Neural crest cell (in vitro differentiated cells): ENCODE data around the gene ODAD4. TPM values are rescaled to one million over a fixed set of nuclear protein-coding genes. Genes with fewer than 3 reads are reported as not detected.

Experiments used
- DNase-seq: peaks from one replicate; pipeline ENCODE4 v3.0.0; 2021; ENCODE audit warnings: low read depth, mixed read lengths, low spot score
- H3K27ac Mint-ChIP-seq: one replicate; pipeline ENCODE4 v1.8.0; 2021; ENCODE audit warnings: mild to moderate bottlenecking, mixed read lengths; ENCODE audit not compliant: unreplicated experiment
- H3K27me3 Mint-ChIP-seq: 2 replicates; pipeline ENCODE4 v1.8.0; 2021; ENCODE audit warnings: low read depth, mild to moderate bottlenecking, mixed read lengths
- H3K36me3 Mint-ChIP-seq: 2 replicates; pipeline ENCODE4 v1.8.0; 2021; ENCODE audit warnings: low read depth, mild to moderate bottlenecking, mixed read lengths
- H3K4me1 Mint-ChIP-seq: 2 replicates; pipeline ENCODE4 v1.8.0; 2021; ENCODE audit warnings: mixed read lengths
- H3K4me3 Mint-ChIP-seq: one replicate; pipeline ENCODE4 v1.8.0; 2021; ENCODE audit warnings: mild to moderate bottlenecking, mixed read lengths
- H3K9me3 Mint-ChIP-seq: 2 replicates; pipeline ENCODE4 v1.8.0; 2021; ENCODE audit warnings: mixed read lengths
- long read RNA-seq: library from polyadenylated mRNA; unstranded; transcript quantifications from one replicate; pipeline ENCODE4 v2.0.0, GENCODE V29; 2020
- total RNA-seq: library from RNA; stranded (reverse); gene quantifications from 2 replicates; pipeline ENCODE4 v1.2.1, GENCODE V29; 2021
- TF ChIP-seq, protein P1 (sequence below): fragments of 200-600 bp; sonication (generic); conservative IDR thresholded peaks from 2 replicates; pipeline ENCODE4 v1.5.0; 2021; ENCODE audit warnings: antibody characterized with exemption, mild to moderate bottlenecking

Gene ODAD4, protein sequence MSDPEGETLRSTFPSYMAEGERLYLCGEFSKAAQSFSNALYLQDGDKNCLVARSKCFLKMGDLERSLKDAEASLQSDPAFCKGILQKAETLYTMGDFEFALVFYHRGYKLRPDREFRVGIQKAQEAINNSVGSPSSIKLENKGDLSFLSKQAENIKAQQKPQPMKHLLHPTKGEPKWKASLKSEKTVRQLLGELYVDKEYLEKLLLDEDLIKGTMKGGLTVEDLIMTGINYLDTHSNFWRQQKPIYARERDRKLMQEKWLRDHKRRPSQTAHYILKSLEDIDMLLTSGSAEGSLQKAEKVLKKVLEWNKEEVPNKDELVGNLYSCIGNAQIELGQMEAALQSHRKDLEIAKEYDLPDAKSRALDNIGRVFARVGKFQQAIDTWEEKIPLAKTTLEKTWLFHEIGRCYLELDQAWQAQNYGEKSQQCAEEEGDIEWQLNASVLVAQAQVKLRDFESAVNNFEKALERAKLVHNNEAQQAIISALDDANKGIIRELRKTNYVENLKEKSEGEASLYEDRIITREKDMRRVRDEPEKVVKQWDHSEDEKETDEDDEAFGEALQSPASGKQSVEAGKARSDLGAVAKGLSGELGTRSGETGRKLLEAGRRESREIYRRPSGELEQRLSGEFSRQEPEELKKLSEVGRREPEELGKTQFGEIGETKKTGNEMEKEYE
- 4.2 and 4.8 TPM in 2 replicates for total RNA-seq
- long read RNA-seq, transcript TTC25-201 (12 exons, 2,255 nt) = major isoform, 6 of 17 reads
- long read RNA-seq, partial matches to known transcripts = 2 of 17 reads
- long read RNA-seq, other reads (novel, unspliced or antisense) = 9 of 17 reads

DNA sequence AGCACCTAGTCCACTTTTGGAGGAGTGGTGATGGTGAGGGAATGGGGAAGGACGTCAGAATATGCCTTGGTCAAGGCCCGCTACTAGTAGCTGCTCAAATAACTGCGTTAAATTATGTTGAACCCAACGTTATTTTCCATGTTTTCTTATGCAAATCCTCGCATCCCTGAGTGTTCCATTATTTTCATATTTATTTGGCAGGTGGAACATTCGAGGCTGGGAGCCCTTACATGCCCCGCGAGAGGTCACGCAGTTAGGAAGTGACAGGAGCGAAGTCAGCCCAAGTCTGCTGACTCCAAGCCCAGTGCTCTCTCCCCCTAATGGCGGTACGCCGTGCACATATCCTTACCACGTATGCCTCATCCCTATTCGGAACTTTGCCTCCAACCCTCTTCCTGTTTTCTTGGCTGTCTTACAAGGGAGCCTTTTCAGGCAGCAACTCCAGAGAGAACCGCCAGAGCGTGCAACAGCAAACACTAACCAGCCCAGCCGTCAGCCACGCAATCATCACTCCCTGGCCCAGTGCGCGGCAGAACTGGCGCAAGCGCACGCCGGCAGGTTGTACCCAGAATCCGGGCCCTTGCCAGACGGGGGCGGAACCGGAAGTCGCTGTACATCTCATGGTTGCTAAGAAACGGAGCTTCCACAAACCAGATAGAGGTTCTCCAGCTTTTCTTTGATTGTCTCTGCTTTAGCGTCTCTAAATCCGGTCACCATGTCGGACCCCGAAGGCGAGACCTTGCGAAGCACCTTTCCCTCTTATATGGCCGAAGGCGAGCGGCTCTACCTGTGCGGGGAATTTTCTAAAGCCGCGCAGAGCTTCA lies at the start of gene ODAD4:
TSS of gene ODAD4 (plus strand) at position 609 of the 824 bp plus-strand sequence. CDS start at position 716, 107 bp downstream.
- Mint-ChIP-seq H3K27ac (peak within 1 kb of the TSS; percentile 97), H3K4me1 (peaks cover 29% of the 10 kb centered on the region), H3K27me3 (no peaks in the 10 kb centered on the region), H3K4me3 (peak within 1 kb of the TSS; percentile 91), H3K36me3 (no peaks in the 10 kb centered on the region), H3K9me3 (no peaks in the 10 kb centered on the region)
- TF ChIP-seq, protein P1, sequence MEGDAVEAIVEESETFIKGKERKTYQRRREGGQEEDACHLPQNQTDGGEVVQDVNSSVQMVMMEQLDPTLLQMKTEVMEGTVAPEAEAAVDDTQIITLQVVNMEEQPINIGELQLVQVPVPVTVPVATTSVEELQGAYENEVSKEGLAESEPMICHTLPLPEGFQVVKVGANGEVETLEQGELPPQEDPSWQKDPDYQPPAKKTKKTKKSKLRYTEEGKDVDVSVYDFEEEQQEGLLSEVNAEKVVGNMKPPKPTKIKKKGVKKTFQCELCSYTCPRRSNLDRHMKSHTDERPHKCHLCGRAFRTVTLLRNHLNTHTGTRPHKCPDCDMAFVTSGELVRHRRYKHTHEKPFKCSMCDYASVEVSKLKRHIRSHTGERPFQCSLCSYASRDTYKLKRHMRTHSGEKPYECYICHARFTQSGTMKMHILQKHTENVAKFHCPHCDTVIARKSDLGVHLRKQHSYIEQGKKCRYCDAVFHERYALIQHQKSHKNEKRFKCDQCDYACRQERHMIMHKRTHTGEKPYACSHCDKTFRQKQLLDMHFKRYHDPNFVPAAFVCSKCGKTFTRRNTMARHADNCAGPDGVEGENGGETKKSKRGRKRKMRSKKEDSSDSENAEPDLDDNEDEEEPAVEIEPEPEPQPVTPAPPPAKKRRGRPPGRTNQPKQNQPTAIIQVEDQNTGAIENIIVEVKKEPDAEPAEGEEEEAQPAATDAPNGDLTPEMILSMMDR = peak; percentile 62
- DNase-seq = peak; percentile 91

DNA sequence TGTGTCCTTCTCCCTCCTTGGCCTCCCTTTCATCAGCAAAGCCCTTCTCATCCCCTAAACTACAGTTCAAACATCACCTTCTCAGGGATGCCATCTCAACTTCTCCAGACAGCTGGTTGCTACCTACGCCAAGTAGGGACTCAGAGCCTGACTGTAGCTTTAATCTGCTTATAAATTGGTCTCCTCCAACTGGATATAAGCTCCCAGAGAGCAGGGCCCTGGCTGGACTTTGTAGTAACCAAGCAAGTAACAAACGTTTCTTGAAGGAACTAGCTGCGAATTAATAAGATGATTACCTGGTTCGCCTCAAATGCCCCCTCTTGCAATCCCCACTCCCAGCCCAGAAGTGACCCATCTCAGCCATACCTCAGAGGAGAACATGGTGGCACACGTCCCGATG lies 47.7 kb upstream of the ODAD4 start:
- no peak overlapping the region for H3K4me3 Mint-ChIP-seq
- H3K4me1 Mint-ChIP-seq = peaks cover 10% of the 10 kb centered on the region
- H3K27me3 Mint-ChIP-seq = no peaks in the 10 kb centered on the region
- TF ChIP-seq, protein P1 = no peak
- peaks cover 31% of the 10 kb centered on the region for H3K36me3 Mint-ChIP-seq
- H3K9me3 Mint-ChIP-seq = no peaks in the 10 kb centered on the region
- H3K27ac Mint-ChIP-seq = peak overlapping the region; percentile 23
- no peak for DNase-seq

DNA sequence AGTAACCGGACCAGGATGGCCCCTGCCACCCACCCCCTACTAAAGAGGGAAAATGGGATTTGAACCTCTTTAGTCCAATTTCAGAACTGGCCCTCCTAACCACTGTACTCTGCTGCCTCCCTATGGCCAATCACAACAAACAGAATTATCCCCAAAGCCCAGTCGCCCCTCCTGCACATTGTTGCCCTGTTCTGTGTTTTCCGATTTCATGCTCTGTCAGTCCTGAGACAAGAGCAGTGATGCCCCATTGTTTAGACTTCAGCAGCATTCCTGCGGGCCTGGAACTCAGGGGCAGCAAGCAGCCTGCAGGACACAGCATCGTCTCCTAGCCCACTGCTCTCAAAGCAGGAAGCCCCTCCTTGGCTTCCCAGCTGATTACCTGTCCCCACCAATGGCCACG lies 44.7 kb upstream of the ODAD4 start:
- TF ChIP-seq, protein P1 = peak; percentile 53
- peak overlapping the region; percentile 1 for H3K4me3 Mint-ChIP-seq
- peak; percentile 36 for DNase-seq
- peaks cover 10% of the 10 kb centered on the region for H3K4me1 Mint-ChIP-seq
- H3K27ac Mint-ChIP-seq = no peak overlapping the region
- H3K27me3 Mint-ChIP-seq = no peaks in the 10 kb centered on the region
- H3K9me3 Mint-ChIP-seq = no peaks in the 10 kb centered on the region
- H3K36me3 Mint-ChIP-seq = peaks cover 17% of the 10 kb centered on the region

DNA sequence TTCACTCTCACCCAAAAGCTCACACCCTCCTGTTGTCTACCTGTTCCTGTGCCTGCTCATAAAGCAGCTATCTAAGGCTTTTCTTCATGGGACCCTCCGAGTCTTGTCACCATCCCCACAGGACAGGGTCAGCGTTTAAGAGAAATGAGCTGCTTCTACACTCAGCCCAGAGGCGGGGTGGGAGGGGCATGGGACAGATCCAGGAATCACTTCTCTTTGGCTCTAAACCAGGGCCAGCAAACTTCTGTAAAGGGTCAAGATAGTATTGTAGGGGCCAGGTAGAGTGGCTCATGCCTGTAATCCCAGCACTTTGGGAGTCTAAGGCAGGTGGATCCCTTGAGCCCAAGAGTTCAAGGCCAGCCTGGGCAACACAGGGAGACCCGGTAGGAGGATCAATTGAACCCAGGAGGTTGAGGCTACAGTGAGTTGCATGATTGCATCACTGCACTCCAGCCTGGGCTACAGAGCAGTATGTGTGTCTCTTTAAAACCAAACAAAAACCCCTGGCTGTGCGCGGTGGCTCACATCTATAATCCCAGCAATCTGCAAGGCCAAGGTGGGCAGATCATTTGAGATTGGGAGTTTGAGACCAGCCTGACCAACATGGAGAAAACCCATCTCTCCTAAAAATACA lies 42.0 kb upstream of the ODAD4 start:
- Mint-ChIP-seq H3K9me3 (no peaks in the 10 kb centered on the region), H3K27me3 (no peaks in the 10 kb centered on the region), H3K27ac (no peak overlapping the region), H3K4me3 (no peak overlapping the region), H3K4me1 (peaks cover 10% of the 10 kb centered on the region), H3K36me3 (peaks cover 18% of the 10 kb centered on the region)
- no peak for DNase-seq
- TF ChIP-seq, protein P1 = no peak
